ENCODE results near the gene HCCS. TPM values are rescaled to one million over a fixed set of nuclear protein-coding genes. Genes with fewer than 3 reads are reported as not detected.
A peak's percentile ranks its signal among the peaks of the same experiment; 100 is the strongest.

The HCCS gene
- total and polyA plus RNA-seq, 2 of the 13 experiments (the other 11 are each of a cell fraction or from before 2014, with no cell fraction given): 15.4 to 16.7 TPM

GRCh38 chrX:11111037-11111851, at the start of gene HCCS (continued):
- TF ChIP-seq ZNF142 (CRISPR knock-in tag; IDR thresholded peaks at IDR 0.05) (no peak), ZBTB20 (CRISPR knock-in tag; IDR thresholded peaks at IDR 0.05; ENCODE audit: borderline replicate concordance, low read depth) (no peak), ZFX (CRISPR knock-in tag; IDR thresholded peaks at IDR 0.05; ENCODE audit: low read depth) (peak; percentile 35; the same call in 1 of the 2 replicates), ZBTB34 (CRISPR knock-in tag; IDR thresholded peaks at IDR 0.05) (no peak), ATF7 (IDR thresholded peaks at IDR 0.05) (no peak), ATF7 (CRISPR knock-in tag; IDR thresholded peaks at IDR 0.05) (no peak), AGO2 (optimal IDR thresholded peaks at IDR 0.05; ENCODE audit: low read depth, low read length) (no peak), ATF4 (CRISPR knock-in tag; IDR thresholded peaks at IDR 0.05) (no peak), ZNF562 (CRISPR knock-in tag; IDR thresholded peaks at IDR 0.05; ENCODE audit: borderline replicate concordance) (no peak), ZNF207 (IDR thresholded peaks at IDR 0.05; ENCODE audit: borderline replicate concordance) (no peak), GMEB1 (CRISPR knock-in tag; IDR thresholded peaks at IDR 0.05; ENCODE audit: borderline replicate concordance) (peak; percentile 93), REL (CRISPR knock-in tag; conservative IDR thresholded peaks at IDR 0.05) (no peak), ZNF275 (CRISPR knock-in tag; IDR thresholded peaks at IDR 0.05; ENCODE audit: borderline replicate concordance) (no peak), RNF2 (conservative IDR thresholded peaks at IDR 0.05; ENCODE audit: low read depth) (0 out of 2 replicates have a peak, but pooled peaks have one; percentile 22), FOXK1 (CRISPR knock-in tag; IDR thresholded peaks at IDR 0.05; ENCODE audit: borderline replicate concordance, low read depth) (0 out of 2 replicates have a peak, but pooled peaks have one; percentile 18), HDAC1 (CRISPR knock-in tag; IDR thresholded peaks at IDR 0.05) (0 out of 2 replicates have a peak, but pooled peaks have one; percentile 37), SPEN (CRISPR knock-in tag; IDR thresholded peaks at IDR 0.05; ENCODE audit: low read depth) (peak; percentile 45; the same call in 1 of the 2 replicates)

Measured in HepG2 (cell line).